ENCODE results near the gene EPM2A.

DNA sequence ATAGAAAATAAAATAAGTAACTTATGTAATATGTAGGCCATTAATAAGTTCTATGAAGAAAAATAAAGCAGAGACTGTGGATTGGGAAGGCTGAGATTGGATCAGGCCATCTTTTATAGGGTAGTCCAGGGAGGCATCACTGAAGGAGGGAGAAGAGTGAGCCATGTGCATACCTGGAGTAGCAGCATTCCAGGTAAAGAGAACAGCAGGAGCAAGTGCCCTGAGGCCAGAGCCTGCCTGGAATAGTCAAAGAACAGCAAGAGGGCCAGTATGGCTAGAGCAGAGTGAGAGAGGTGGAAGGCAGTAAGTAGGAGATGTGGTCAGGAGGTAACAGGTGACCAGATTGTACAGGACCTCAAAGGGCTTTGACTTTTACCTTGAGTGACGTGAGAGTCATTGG is 112.1 kb downstream of the EPM2A start:
- TF ChIP-seq LEF1 (IDR thresholded peaks at IDR 0.05; ENCODE audit: borderline replicate concordance), result no peak
- TF ChIP-seq BHLHE40 (IDR thresholded peaks at IDR 0.05; ENCODE audit: borderline replicate concordance), result no peak
- TF ChIP-seq FOXK2 (IDR thresholded peaks at IDR 0.05), result no peak
- TF ChIP-seq TARDBP (IDR thresholded peaks at IDR 0.05), result no peak
- TF ChIP-seq SP1 (IDR thresholded peaks at IDR 0.05), result no peak
- TF ChIP-seq CTBP1 (IDR thresholded peaks at IDR 0.05; ENCODE audit: borderline replicate concordance), result no peak
- TF ChIP-seq FOXM1 (IDR thresholded peaks at IDR 0.05; ENCODE audit: borderline replicate concordance), result no peak
- no peak for TF ChIP-seq SUZ12 (IDR thresholded peaks at IDR 0.05)
- no peak for TF ChIP-seq FOXA1 (IDR thresholded peaks at IDR 0.05)
- no peak for TF ChIP-seq ARNT (IDR thresholded peaks at IDR 0.05)
- no peak for TF ChIP-seq HDGF (IDR thresholded peaks at IDR 0.05; ENCODE audit: borderline replicate concordance)
- TF ChIP-seq L3MBTL2 (conservative IDR thresholded peaks at IDR 0.05), result no peak
- no peak for TF ChIP-seq ZNF384 (IDR thresholded peaks at IDR 0.05)
- no peak for TF ChIP-seq ELF4 (IDR thresholded peaks at IDR 0.05)

Data from HEK293T (cell line).